ENCODE results near the gene NR1I2.

DNA sequence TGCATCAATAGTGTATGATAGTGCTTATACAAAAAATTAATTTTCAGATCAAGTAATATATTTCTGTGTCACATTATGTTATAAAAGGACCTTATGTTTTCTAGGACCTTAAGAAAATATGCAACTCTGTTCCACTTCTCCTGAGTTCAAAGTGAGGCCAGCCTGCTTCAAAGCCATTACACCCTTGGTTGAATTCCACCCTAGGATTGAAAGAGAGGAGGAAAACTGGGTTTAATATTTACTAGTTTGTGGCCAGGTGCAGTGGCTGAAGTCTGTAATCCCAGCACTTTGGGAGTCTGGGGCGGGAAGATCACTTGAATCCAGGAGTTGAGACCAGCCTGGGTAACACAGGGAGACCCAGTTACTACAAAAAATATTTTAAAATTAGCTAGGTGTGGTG lies 32.9 kb upstream of the NR1I2 start:
- TF ChIP-seq RAD21 (IDR thresholded peaks at IDR 0.05; ENCODE audit: low read depth) (no peak), EP300 (IDR thresholded peaks at IDR 0.05; ENCODE audit: borderline replicate concordance) (no peak)
- TF ChIP-seq, protein P1, sequence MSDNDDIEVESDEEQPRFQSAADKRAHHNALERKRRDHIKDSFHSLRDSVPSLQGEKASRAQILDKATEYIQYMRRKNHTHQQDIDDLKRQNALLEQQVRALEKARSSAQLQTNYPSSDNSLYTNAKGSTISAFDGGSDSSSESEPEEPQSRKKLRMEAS (IDR thresholded peaks at IDR 0.05) = no peak

Measured in Ishikawa (cell line).